GM19099 (cell line): ENCODE results near the gene CPA4.

Source experiments
- POLR2A ChIP-seq: IDR thresholded peaks from 3 replicates; pipeline ENCODE4 v1.6.1; 2011; ENCODE audit warnings: low read depth; ENCODE audit not compliant: insufficient read length; ENCODE audit errors: extremely low read depth

The CPA4 gene

GRCh38 chr7:130362251-130362816 lies 69.4 kb downstream of the CPA4 start:
- no peak for TF ChIP-seq POLR2A

- no peak for TF ChIP-seq POLR2A
Observed at GRCh38 chr7:130363026-130363847, 70.3 kb downstream of the CPA4 start.

- no peak for TF ChIP-seq POLR2A
Observed at GRCh38 chr7:130364451-130364850, 71.5 kb downstream of the CPA4 start.

- no peak for TF ChIP-seq POLR2A
Observed at GRCh38 chr7:130365088-130365487, 72.1 kb downstream of the CPA4 start.

- TF ChIP-seq POLR2A = no peak
Observed at GRCh38 chr7:130365511-130366441, 72.8 kb downstream of the CPA4 start.

- no peak for TF ChIP-seq POLR2A
Observed at GRCh38 chr7:130366564-130366963, 73.6 kb downstream of the CPA4 start.

GRCh38 chr7:130367088-130367755 lies 74.3 kb downstream of the CPA4 start:
- no peak for TF ChIP-seq POLR2A

- TF ChIP-seq POLR2A = no peak
Observed at GRCh38 chr7:130367836-130368746, 75.1 kb downstream of the CPA4 start.

GRCh38 chr7:130369110-130369711 lies 76.2 kb downstream of the CPA4 start:
- TF ChIP-seq POLR2A = no peak

GRCh38 chr7:130369831-130370550 lies 77.0 kb downstream of the CPA4 start:
- TF ChIP-seq POLR2A = no peak

GRCh38 chr7:130371046-130371445 lies 78.1 kb downstream of the CPA4 start:
- TF ChIP-seq POLR2A = no peak

- no peak for TF ChIP-seq POLR2A
Observed at GRCh38 chr7:130372402-130373165, 79.6 kb downstream of the CPA4 start.
